DOHH2 (cell line): ENCODE data around the gene NID1.

Source experiments
- H3F3A ChIP-seq: fragments of 200-600 bp; sonication (generic), shearing (Covaris generic); 2 replicates; pipeline ENCODE4 v1.6.0; 2016; ENCODE audit warnings: antibody characterized with exemption, mild to moderate bottlenecking; ENCODE audit not compliant: control insufficient read depth, insufficient read depth
- H3K27ac ChIP-seq: fragments of 200-600 bp; sonication (generic); 2 replicates; pipeline ENCODE4 v1.5.1; 2014; ENCODE audit warnings: low read depth, mild to moderate bottlenecking, low read length, moderate library complexity
- H3K27me3 ChIP-seq: fragments of 200-600 bp; sonication (generic); 2 replicates; pipeline ENCODE4 v1.6.1; 2014; ENCODE audit warnings: mild to moderate bottlenecking, low read length, mixed read lengths; ENCODE audit not compliant: control insufficient read depth
- H3K36me3 ChIP-seq: fragments of 200-600 bp; sonication (generic); 2 replicates; pipeline ENCODE4 v1.6.1; 2014; ENCODE audit warnings: mild to moderate bottlenecking, low read length, moderate library complexity, mixed read lengths; ENCODE audit not compliant: control insufficient read depth
- H3K4me1 ChIP-seq: fragments of 200-600 bp; sonication (generic); 2 replicates; pipeline ENCODE4 v1.6.1; 2014; ENCODE audit warnings: mild to moderate bottlenecking, low read length, mixed read lengths; ENCODE audit not compliant: control insufficient read depth
- H3K4me2 ChIP-seq: fragments of 200-600 bp; sonication (generic); 2 replicates; pipeline ENCODE4 v1.6.0; 2014; ENCODE audit warnings: mild to moderate bottlenecking, low read length, moderate library complexity
- H3K4me3 ChIP-seq: fragments of 200-600 bp; sonication (generic); 2 replicates; pipeline ENCODE4 v1.5.1; 2014; ENCODE audit warnings: mild to moderate bottlenecking, low read length, mixed read lengths
- H3K79me2 ChIP-seq: fragments of 200-600 bp; sonication (generic); 2 replicates; pipeline ENCODE4 v1.6.1; 2014; ENCODE audit warnings: mild to moderate bottlenecking, low read length, mixed read lengths; ENCODE audit not compliant: control insufficient read depth
- H3K9me2 ChIP-seq: fragments of 200-600 bp; sonication (generic); replicated peaks from 2 replicates; pipeline ENCODE4 v1.6.1; 2014; ENCODE audit warnings: mild to moderate bottlenecking, low read length, mixed read lengths; ENCODE audit not compliant: control insufficient read depth
- H3K9me3 ChIP-seq: fragments of 200-600 bp; sonication (generic); 2 replicates; pipeline ENCODE4 v1.6.1; 2014; ENCODE audit warnings: antibody characterized with exemption, low read length, mixed read lengths; ENCODE audit not compliant: control insufficient read depth, insufficient read depth
- H4K20me1 ChIP-seq: fragments of 200-600 bp; sonication (generic); 2 replicates; pipeline ENCODE4 v1.6.0; 2014; ENCODE audit warnings: low read depth, mild to moderate bottlenecking, antibody characterized with exemption, low read length, moderate library complexity; ENCODE audit not compliant: control insufficient read depth, insufficient read depth
- CTCF ChIP-seq: fragments of 200-600 bp; sonication (generic); IDR thresholded peaks from one replicate; pipeline ENCODE4 v1.5.1; 2014; ENCODE audit warnings: antibody characterized with exemption, mild to moderate bottlenecking, low read depth, low read length; ENCODE audit not compliant: poor library complexity, severe bottlenecking
- EZH2phosphoT487 ChIP-seq: fragments of 200-600 bp; sonication (generic); IDR thresholded peaks from 2 replicates; pipeline ENCODE4 v1.6.1; 2017; ENCODE audit warnings: borderline replicate concordance, mild to moderate bottlenecking, antibody characterized with exemption, low read length, moderate library complexity, mixed read lengths

The NID1 gene

GRCh38 chr1:235960809-235961208 is 104.1 kb downstream of the NID1 start:
- Histone ChIP-seq H3K4me3 (no peak overlapping the region), H3K9me3 (no peaks in the 10 kb centered on the region), H3K4me1 (no peaks in the 10 kb centered on the region), H3K36me3 (no peaks in the 10 kb centered on the region), H3K9me2 (no peaks in the 10 kb centered on the region), H3K4me2 (no peak overlapping the region), H3K27ac (no peak overlapping the region), H4K20me1 (no peaks in the 10 kb centered on the region), H3F3A (peaks cover 2% of the 10 kb centered on the region; the same call in 1 of the 2 replicates), H3K27me3 (0 out of 2 replicates have a peak, but pooled peaks cover 6% of the 10 kb centered on the region), H3K79me2 (no peaks in the 10 kb centered on the region)
- no peak for TF ChIP-seq EZH2phosphoT487
- TF ChIP-seq CTCF: no peak

DNA sequence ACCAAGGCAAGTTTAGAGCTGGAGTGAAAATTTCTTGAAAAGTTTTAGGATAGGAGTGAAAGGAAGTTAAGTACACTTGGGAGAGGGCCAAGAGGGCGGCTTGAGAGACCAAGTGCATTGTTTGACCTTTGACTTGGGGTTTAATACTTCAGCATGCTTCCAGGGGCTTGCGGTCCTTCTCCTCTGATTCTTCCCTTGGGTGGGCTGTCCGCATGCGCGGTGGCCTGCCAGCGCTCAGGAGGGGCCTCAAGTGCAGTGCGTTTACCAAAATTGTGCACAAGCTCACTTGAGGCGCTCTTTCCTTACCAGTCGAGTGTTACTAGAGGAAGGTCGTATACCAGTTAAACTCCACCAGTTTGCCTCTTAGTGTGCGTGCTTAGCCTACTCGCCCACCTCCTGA is 106.9 kb downstream of the NID1 start:
- H3K27ac ChIP-seq: no peak overlapping the region
- peaks cover 27% of the 10 kb centered on the region for H3K4me1 ChIP-seq
- 0 out of 2 replicates have a peak, but pooled peaks cover 6% of the 10 kb centered on the region for H3K27me3 ChIP-seq
- TF ChIP-seq CTCF (no peak), EZH2phosphoT487 (no peak)
- no peaks in the 10 kb centered on the region for H3K9me3 ChIP-seq
- H3K36me3 ChIP-seq: no peaks in the 10 kb centered on the region
- no peak overlapping the region for H3K4me3 ChIP-seq
- H3K9me2 ChIP-seq: no peaks in the 10 kb centered on the region
- no peaks in the 10 kb centered on the region for H4K20me1 ChIP-seq
- H3F3A ChIP-seq: peaks cover 12% of the 10 kb centered on the region
- H3K4me2 ChIP-seq: no peak overlapping the region
- H3K79me2 ChIP-seq: no peaks in the 10 kb centered on the region

DNA sequence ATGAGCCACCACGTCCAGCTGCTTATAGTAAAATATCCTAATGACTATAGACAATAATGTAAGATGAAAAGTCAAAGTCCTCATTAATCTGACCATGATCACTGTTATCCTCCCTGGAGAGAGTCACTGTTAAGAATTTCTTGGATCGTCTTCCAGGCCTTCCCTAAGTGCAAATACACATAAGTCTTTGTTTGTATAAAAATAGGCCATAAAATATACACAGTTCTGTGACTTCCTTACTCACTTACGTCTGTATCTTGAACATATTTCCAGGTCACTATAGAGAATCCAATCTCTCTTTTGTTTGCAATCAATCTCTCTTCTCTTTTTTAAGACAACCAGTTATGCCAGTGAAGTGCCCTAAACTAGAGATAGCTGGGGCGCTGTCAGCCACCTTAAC is 109.1 kb downstream of the NID1 start:
- Histone ChIP-seq H4K20me1 (no peaks in the 10 kb centered on the region), H3F3A (peaks cover 12% of the 10 kb centered on the region), H3K27ac (no peak overlapping the region), H3K4me2 (no peak overlapping the region), H3K4me1 (peaks cover 29% of the 10 kb centered on the region), H3K27me3 (0 out of 2 replicates have a peak, but pooled peaks cover 4% of the 10 kb centered on the region), H3K36me3 (no peaks in the 10 kb centered on the region), H3K9me3 (no peaks in the 10 kb centered on the region), H3K9me2 (no peaks in the 10 kb centered on the region), H3K79me2 (no peaks in the 10 kb centered on the region), H3K4me3 (no peak overlapping the region)
- TF ChIP-seq CTCF: no peak
- no peak for TF ChIP-seq EZH2phosphoT487
